ENCODE data around the gene P4HB.
"Not testable (repeated sequence)": the region's sequence is repeated elsewhere in the genome, so short reads cannot be mapped to it uniquely, and the experiment has no call there.

Gene P4HB

GRCh38 chr17:81845881-81846742 lies 14.2 kb downstream of the P4HB start:
- DNase-seq (ENCODE audit: low read depth) = no peak

- DNase-seq (ENCODE audit: low read depth) = no peak
Observed at GRCh38 chr17:81845361-81845760, 15.0 kb downstream of the P4HB start.

GRCh38 chr17:81844887-81845286 lies 15.4 kb downstream of the P4HB start:
- no peak for DNase-seq (ENCODE audit: low read depth)

GRCh38 chr17:81844327-81844851 lies 15.9 kb downstream of the P4HB start:
- DNase-seq (ENCODE audit: low read depth) = no peak

GRCh38 chr17:81843713-81844326 lies 16.5 kb downstream of the P4HB start:
- no peak for DNase-seq (ENCODE audit: low read depth)

- DNase-seq (ENCODE audit: low read depth) = no peak
Observed at GRCh38 chr17:81842725-81843504, 17.4 kb downstream of the P4HB start.

GRCh38 chr17:81842378-81842724 lies 18.0 kb downstream of the P4HB start:
- DNase-seq (ENCODE audit: low read depth) = no peak

GRCh38 chr17:81841866-81842265 lies 18.5 kb downstream of the P4HB start:
- DNase-seq (ENCODE audit: low read depth) = no peak

GRCh38 chr17:81840826-81841778 lies 19.2 kb downstream of the P4HB start:
- no peak for DNase-seq (ENCODE audit: low read depth)

GRCh38 chr17:81840059-81840458 lies 20.3 kb downstream of the P4HB start:
- not testable (repeated sequence) for DNase-seq (ENCODE audit: low read depth)

- no peak for DNase-seq (ENCODE audit: low read depth)
Observed at GRCh38 chr17:81839301-81839700, 21.0 kb downstream of the P4HB start.

GRCh38 chr17:81838753-81839255 lies 21.5 kb downstream of the P4HB start:
- DNase-seq (ENCODE audit: low read depth) = no peak

GRCh38 chr17:81837641-81838040 lies 22.7 kb downstream of the P4HB start:
- DNase-seq (ENCODE audit: low read depth) = no peak

- no peak for DNase-seq (ENCODE audit: low read depth)
Observed at GRCh38 chr17:81834831-81835267, 25.5 kb downstream of the P4HB start, which contains the start of gene PPP1R27. Gene PPP1R27, minus strand, starts transcription at chr17:81835050. Its CDS starts 97 bp downstream, at chr17:81834953.

GRCh38 chr17:81833921-81834830 lies 26.2 kb downstream of the P4HB start:
- DNase-seq (ENCODE audit: low read depth) = no peak

GRCh38 chr17:81833160-81833920 lies 27.0 kb downstream of the P4HB start, which contains the start of gene MCRIP1:
Gene MCRIP1, minus strand, starts transcription at chr17:81833291. Its CDS starts 8,785 bp downstream, at chr17:81824506.
- peak; percentile 90 for DNase-seq (ENCODE audit: low read depth)

GRCh38 chr17:81832608-81833159 lies 27.7 kb downstream of the P4HB start:
- DNase-seq (ENCODE audit: low read depth) = no peak

GRCh38 chr17:81831957-81832607 lies 28.3 kb downstream of the P4HB start:
- DNase-seq (ENCODE audit: low read depth) = no peak
